CD14-positive monocyte (primary cell): ENCODE data around the gene MOB3B. TPM values are rescaled to one million over a fixed set of nuclear protein-coding genes. Genes with fewer than 3 reads are reported as not detected.

Experiments used
- DNase-seq, 3 donors: peaks; one replicate each; pipeline ENCODE4 v3.0.0-alpha.2; 2011 to 2022
- H2AFZ ChIP-seq: 2 replicates; pipeline ENCODE4 v1.6.0; 2012; ENCODE audit warnings: mild to moderate bottlenecking, low read depth, low read length, inconsistent platforms; ENCODE audit not compliant: insufficient read depth, poor library complexity, severe bottlenecking
- H3K27ac ChIP-seq, 2 donors: 1 replicate in 1 of 2; 2 replicates in 1 of 2; pipeline ENCODE4 v1.5.1; 2012 to 2013; ENCODE audit warnings: low read length in 2 of 2, control low read depth in 1 of 2, inconsistent platforms in 1 of 2, low read depth in 1 of 2, mild to moderate bottlenecking in 1 of 2
- H3K27me3 ChIP-seq, 2 donors: one replicate each; pipeline versions ENCODE4 v1.6.0 to v1.6.1; 2011 to 2013; ENCODE audit warnings: low read length in 2 of 2; ENCODE audit not compliant: control insufficient read depth in 2 of 2, insufficient read depth in 2 of 2
- H3K36me3 ChIP-seq, 2 donors: replicated peaks in 1 of 2; 1 replicate in 1 of 2; 2 replicates in 1 of 2; pipeline versions ENCODE4 v1.5.1 to v1.6.1; 2012 to 2013; ENCODE audit warnings: low read length in 2 of 2, control low read depth in 1 of 2, inconsistent platforms in 1 of 2, mild to moderate bottlenecking in 1 of 2; ENCODE audit not compliant: insufficient read depth in 2 of 2, control insufficient read depth in 1 of 2
- H3K4me1 ChIP-seq, 2 donors: 1 replicate in 1 of 2; 2 replicates in 1 of 2; pipeline versions ENCODE4 v1.5.1 to v1.6.1; 2012 to 2013; ENCODE audit warnings: low read length in 2 of 2, control low read depth in 1 of 2, inconsistent platforms in 1 of 2, mild to moderate bottlenecking in 1 of 2, moderate library complexity in 1 of 2; ENCODE audit not compliant: insufficient read depth in 2 of 2, control insufficient read depth in 1 of 2
- H3K4me2 ChIP-seq: replicated peaks from 2 replicates; pipeline ENCODE3; 2012; ENCODE audit warnings: low read length, moderate library complexity, mild to moderate bottlenecking; ENCODE audit not compliant: poor library complexity, severe bottlenecking; ENCODE audit errors: extremely low read depth
- H3K4me3 ChIP-seq, 3 experiments: fragments of 200-600 bp in 1 of 3; sonication (generic) in 1 of 3; replicated peaks in 1 of 3; 1 replicate in 2 of 3; 2 replicates in 1 of 3; pipeline ENCODE4 v1.5.1; 2011 to 2013; ENCODE audit warnings: low read length in 3 of 3, mild to moderate bottlenecking in 3 of 3, control low read depth in 2 of 3, low read depth in 2 of 3, inconsistent platforms in 1 of 3, moderate library complexity in 1 of 3
- H3K79me2 ChIP-seq: 2 replicates; pipeline ENCODE4 v1.6.0; 2012; ENCODE audit warnings: mild to moderate bottlenecking, control low read depth, inconsistent platforms, low read length, moderate library complexity; ENCODE audit not compliant: insufficient read depth
- H3K9ac ChIP-seq: 2 replicates; pipeline ENCODE4 v1.6.0; 2017; ENCODE audit warnings: low read length, mild to moderate bottlenecking; ENCODE audit not compliant: insufficient read depth, poor library complexity, severe bottlenecking
- H3K9me3 ChIP-seq, 2 donors: replicated peaks in 1 of 2; 1 replicate in 1 of 2; 2 replicates in 1 of 2; pipeline versions ENCODE4 v1.5.1 to v1.6.1; 2012 to 2013; ENCODE audit warnings: low read length in 2 of 2, control low read depth in 1 of 2; ENCODE audit not compliant: control insufficient read depth in 1 of 2, insufficient read depth in 1 of 2
- H4K20me1 ChIP-seq: 2 replicates; pipeline ENCODE4 v1.6.0; 2012; ENCODE audit warnings: mild to moderate bottlenecking, low read length, control low read depth, moderate library complexity; ENCODE audit not compliant: insufficient read depth
- H3K27ac Mint-ChIP-seq, 7 donors: one replicate each; pipeline ENCODE4 v1.8.0; 2020; ENCODE audit warnings: mild to moderate bottlenecking in 7 of 7, mixed read lengths in 7 of 7, moderate library complexity in 6 of 7, inconsistent platforms in 2 of 7
- H3K27me3 Mint-ChIP-seq, 3 donors: one replicate each; pipeline ENCODE4 v1.8.0; 2021 to 2022; ENCODE audit warnings: low read depth in 3 of 3, mild to moderate bottlenecking in 3 of 3, mixed read lengths in 3 of 3, moderate library complexity in 3 of 3, inconsistent platforms in 1 of 3
- H3K36me3 Mint-ChIP-seq, 2 donors: one replicate each; pipeline ENCODE4 v1.8.0; 2020; ENCODE audit warnings: mixed read lengths in 2 of 2, inconsistent platforms in 1 of 2, mild to moderate bottlenecking in 1 of 2
- H3K4me1 Mint-ChIP-seq: one replicate; pipeline ENCODE4 v1.8.0; 2020; ENCODE audit warnings: mild to moderate bottlenecking, mixed read lengths
- H3K4me3 Mint-ChIP-seq, 2 donors: one replicate each; pipeline ENCODE4 v1.8.0; 2020; ENCODE audit warnings: mild to moderate bottlenecking in 2 of 2, mixed read lengths in 2 of 2, moderate library complexity in 1 of 2
- H3K9me3 Mint-ChIP-seq, 7 donors: one replicate each; pipeline ENCODE4 v1.8.0; 2020 to 2022; ENCODE audit warnings: mixed read lengths in 7 of 7, mild to moderate bottlenecking in 6 of 7, moderate library complexity in 6 of 7, inconsistent platforms in 2 of 7
- CTCF ChIP-seq: fragments of 200-600 bp; IDR thresholded peaks from one replicate; pipeline ENCODE4 v1.8.0; 2022; ENCODE audit warnings: antibody characterized with exemption, mild to moderate bottlenecking
- WGBS: methylation state at CpG from one replicate; pipeline ENCODE4 v1.1.5; 2013; ENCODE audit warnings: missing lambda C conversion rate; ENCODE audit not compliant: insufficient coverage; 5-methylcytosine and 5-hydroxymethylcytosine counted together
- intact Hi-C, 2 donors: fragments of 100-400 bp; cut with micrococcal nuclease; formaldehyde crosslinking; loops; one replicate each; pipeline versions ENCODE4 v1.15.0 to v1.15.1; 2023
- polyA plus RNA-seq, 3 donors: library from polyadenylated mRNA; depleted of rRNA in 1 of 3; unstranded in 2 of 3; stranded (reverse) in 1 of 3; fragments of 300-500 nt in 2 of 3; fragments of >200 nt in 1 of 3; fragmentation: Illumina TruSeq in 2 of 3; gene quantifications; 1 replicate in 2 of 3; 2 replicates in 1 of 3; pipeline ENCODE4 v1.2.3, GENCODE V29; 2012 to 2021

MOB3B gene
- polyA plus RNA-seq, 3 donors = 1.2 to 2.2 (median 1.4) TPM

- H3K4me3 ChIP-seq = no peak overlapping the region
- no peak for TF ChIP-seq CTCF
- Mint-ChIP-seq H3K9me3 (no peaks in the 10 kb centered on the region), H3K36me3 (peaks cover 16 to 22% of the 10 kb centered on the region in 2 donors), H3K4me3 (no peak overlapping the region), H3K4me1 (peaks cover 50% of the 10 kb centered on the region), H3K27ac (no peak overlapping the region), H3K27me3 (peaks cover 0 to 4% (median 3%) of the 10 kb centered on the region in 3 donors)
- peaks cover 0 to 11% of the 10 kb centered on the region in 2 donors for H3K36me3 ChIP-seq
- no peak for DNase-seq
- intact Hi-C loops = no loop called here
- no peaks in the 10 kb centered on the region for H4K20me1 ChIP-seq
- H3K9me3 ChIP-seq = no peaks in the 10 kb centered on the region
- no peak overlapping the region for H3K4me2 ChIP-seq
- H3K27me3 ChIP-seq = no peaks in the 10 kb centered on the region
- 100% methylated on average over 3 of the region's 3 CpGs for WGBS
- H2AFZ ChIP-seq = no peak overlapping the region
- H3K9ac ChIP-seq = no peak overlapping the region
- peaks cover 44 to 46% of the 10 kb centered on the region in 2 donors for H3K4me1 ChIP-seq
- no peaks in the 10 kb centered on the region for H3K79me2 ChIP-seq
- H3K27ac ChIP-seq = no peak overlapping the region
Measured at GRCh38 chr9:27355166-27355565, 174.4 kb downstream of the MOB3B start.

GRCh38 chr9:27353474-27354229, 176.0 kb downstream of the MOB3B start:
- no peak for TF ChIP-seq CTCF
- DNase-seq = peak; percentile 22 to 58 (median 30)
- intact Hi-C loops = loop anchor here in 1 of 2 donors (2.0 kb wide), 1 partner anchor 19 kb away; no protein-coding TSS in a partner anchor

More at GRCh38 chr9:27353474-27354229, 176.0 kb downstream of the MOB3B start:
- H3K79me2 ChIP-seq = no peaks in the 10 kb centered on the region
- H3K27ac Mint-ChIP-seq = peak overlapping the region in 6 of 7 donors; percentile 57 to 91 (median 86)
- no peaks in the 10 kb centered on the region for H4K20me1 ChIP-seq
- no peak overlapping the region for H2AFZ ChIP-seq
- no peaks in the 10 kb centered on the region for H3K9me3 Mint-ChIP-seq
- H3K4me3 ChIP-seq = no peak overlapping the region
- 13% methylated on average over 1 of the region's 5 CpGs for WGBS
- H3K4me1 Mint-ChIP-seq = peaks cover 52% of the 10 kb centered on the region
- H3K27me3 Mint-ChIP-seq = peaks cover 0 to 4% (median 3%) of the 10 kb centered on the region in 3 donors
- H3K9me3 ChIP-seq = no peaks in the 10 kb centered on the region
- peaks cover 0 to 7% of the 10 kb centered on the region in 2 donors for H3K36me3 ChIP-seq
- no peak overlapping the region for H3K9ac ChIP-seq
- H3K4me3 Mint-ChIP-seq = no peak overlapping the region
- H3K4me2 ChIP-seq = no peak overlapping the region
- no peaks in the 10 kb centered on the region for H3K27me3 ChIP-seq
- H3K27ac ChIP-seq = peak overlapping the region in 1 of 2 donors; percentile 56
- H3K36me3 Mint-ChIP-seq = peaks cover 11 to 22% of the 10 kb centered on the region in 2 donors
- peaks cover 46 to 47% of the 10 kb centered on the region in 2 donors for H3K4me1 ChIP-seq
